NOMO-1 (cell line): Measurements from ENCODE around the gene PARN.

ENCODE experiments used
- DNase-seq, 2 experiments: peaks; one replicate each; lab custom pipeline; 2025; ENCODE audit not compliant: unreplicated experiment in 2 of 2; lab: John Stamatoyannopoulos, UW

Gene PARN

DNA sequence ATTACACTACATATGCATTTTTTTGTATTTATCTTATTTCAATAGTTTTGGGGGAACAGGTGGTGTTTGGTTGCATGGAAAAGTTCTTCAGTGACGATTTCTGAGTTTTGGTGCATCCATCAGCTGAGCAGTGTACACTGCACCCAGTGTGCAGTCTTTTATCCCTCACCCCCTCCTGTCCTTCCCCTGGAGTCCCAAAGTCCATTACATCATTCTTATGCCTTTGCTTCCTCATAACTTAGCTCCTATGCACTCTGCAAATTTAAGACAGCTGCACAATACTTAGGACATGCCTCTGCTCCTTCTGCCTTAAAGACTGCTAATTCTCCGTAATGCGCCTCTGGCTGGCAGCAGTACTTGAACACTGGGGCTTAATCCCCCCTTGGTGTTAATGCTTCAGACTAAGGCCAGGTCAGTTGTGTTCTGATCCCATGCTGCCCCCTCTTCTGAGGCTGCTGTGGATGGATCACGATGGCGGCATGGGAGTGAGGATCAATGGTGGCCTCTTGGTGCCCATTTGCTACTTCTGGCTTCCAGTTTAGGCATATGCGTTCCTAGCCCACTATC lies 146.2 kb downstream of the PARN start:
- DNase-seq = no peak

DNA sequence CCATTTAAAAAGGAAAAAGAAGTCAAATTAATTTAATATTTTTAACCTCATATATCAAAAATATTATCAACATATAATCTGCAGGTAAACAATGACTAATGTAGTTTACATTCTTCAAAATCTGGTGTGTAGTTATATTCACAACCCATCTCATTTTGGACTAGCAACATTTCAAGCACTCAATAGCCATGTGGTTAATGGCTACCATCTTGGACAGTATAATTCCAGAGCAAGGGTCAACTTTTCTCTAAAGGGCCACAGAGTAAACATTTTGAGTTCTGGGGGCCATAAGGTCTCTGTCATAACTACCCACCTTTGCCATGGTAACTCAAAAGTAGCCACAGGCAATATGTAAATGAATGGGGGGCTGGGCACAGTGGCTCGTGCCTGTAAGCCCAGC lies 153.9 kb downstream of the PARN start:
- DNase-seq = no peak

DNA sequence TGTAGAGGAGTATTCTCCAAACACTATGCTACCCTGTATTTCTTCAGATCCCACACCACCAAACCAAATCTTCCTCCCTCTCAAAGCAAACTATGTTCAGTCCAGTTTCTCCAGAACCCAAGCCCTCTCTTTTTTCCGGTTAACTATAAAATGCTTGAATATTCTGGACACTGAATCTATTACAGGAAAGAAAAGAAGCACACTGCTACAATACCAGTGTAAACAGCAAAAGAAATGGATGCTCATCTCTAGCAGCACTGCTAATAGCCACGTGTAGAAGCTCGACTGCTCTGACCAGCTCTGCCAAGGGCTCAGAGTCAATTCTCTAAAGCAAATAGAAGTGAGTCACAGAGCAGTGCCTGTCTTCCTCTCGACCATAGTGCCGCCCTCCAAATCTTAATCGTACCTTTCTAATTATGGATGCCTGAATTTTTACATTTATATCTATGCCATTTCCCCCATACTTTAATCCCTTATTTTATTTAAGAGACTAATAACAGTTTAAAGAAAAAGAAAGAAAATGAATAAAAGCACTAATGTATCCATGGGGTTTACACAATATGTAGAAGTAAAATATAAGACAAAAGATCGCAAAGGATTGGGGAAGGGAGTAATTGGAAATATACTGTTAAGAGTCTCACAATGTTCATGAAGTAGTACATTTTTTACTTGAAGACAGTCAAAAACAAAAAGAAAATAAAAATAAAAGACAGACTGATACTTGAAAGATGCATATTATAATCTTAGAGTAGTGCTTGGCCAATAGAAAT lies 154.5 kb downstream of the PARN start:
- DNase-seq = no peak

DNA sequence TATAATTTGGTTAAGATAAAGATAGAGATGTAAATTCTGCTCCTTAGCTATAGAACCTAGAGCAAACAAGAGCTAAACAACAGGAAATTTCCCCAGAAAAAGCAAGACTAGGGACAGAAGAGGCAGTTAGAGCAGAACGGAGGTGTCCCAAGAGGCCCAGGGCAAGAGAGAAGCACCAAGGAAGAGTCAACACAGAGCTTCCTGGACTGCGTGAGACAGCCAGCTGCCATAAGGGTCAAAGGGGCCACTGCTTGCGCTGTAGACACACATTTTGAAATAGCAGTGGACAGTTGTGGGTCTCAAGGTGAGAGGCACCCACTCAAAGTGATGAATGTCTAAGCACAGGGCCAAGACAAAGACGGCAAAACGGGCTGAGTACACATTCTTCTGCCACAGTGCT lies 156.6 kb downstream of the PARN start:
- DNase-seq = no peak

DNA sequence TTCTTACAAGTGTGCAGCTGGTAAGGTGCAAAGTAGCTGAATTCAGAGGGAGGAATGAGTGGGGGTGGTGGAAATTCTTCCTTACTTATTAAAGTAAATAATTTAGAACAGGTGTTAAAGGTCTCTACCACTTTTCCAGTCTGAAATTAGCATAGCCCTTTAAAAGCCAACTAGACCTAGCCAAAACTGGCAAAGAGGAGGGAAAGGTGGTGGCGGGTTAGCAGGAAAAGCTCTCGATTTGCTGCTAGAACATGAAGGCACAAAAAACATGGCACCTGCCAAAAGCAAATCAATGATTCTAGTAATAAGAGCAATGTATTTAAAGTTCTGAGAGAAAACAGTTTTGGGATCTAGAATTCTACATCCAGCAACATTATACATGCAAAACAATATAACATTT lies 157.7 kb downstream of the PARN start:
- no peak for DNase-seq

DNA sequence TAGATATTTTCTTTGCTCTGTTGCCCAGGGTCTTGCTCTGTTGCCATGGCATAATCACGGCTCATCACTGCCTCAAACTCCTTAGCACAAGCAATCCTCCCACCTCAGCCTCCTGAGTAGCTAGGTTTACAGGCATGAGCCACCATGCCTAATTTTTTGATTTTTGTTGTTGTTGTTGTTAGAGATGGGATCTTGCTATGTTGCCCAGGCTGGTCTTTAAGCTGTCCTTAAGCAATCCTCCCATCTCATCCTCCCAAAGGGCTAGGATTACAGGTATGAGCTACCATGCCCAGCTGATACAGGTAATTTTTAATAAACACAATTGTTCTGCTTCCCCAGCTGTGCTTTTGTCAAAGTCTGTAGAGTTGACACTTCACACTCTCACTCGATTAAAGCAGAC lies 159.3 kb downstream of the PARN start:
- DNase-seq = no peak

DNA sequence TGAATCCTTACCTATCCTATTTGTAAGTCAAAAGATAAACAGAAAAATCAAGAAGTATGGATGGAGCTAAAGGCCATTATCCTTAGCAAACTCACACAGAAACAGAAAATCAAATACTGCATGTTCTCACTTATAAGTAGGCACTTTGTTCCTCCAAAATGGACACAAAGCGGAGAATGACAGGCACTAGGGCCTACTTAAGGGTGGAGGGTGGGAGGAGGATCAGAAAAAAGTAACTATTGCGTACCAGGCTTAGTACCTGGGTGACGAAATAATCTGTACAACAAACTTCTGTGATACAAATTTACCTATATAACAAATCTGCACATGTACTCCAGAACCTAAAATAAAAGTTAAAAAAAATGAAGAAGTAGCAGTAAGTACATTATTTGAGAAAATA lies 164.3 kb downstream of the PARN start:
- DNase-seq = no peak

DNA sequence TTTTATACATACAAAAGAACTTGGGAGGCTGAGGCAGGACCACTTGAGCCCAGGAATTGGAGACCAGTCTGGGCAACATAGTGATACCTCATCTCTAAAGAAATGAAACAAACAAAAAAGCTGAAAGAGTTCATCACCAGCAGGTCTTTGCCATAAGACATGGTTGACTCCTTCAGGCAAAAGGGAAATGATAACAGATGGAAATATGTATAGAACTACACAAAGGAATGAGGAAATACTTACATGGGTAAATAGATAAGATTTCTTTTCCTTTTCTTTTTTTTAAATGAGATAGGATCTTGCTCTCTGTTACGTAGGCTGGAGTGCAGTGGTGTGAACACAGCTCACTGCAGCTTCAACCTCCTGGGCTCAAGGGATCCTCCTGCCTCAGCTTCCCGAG lies 165.3 kb downstream of the PARN start:
- DNase-seq = no peak

DNA sequence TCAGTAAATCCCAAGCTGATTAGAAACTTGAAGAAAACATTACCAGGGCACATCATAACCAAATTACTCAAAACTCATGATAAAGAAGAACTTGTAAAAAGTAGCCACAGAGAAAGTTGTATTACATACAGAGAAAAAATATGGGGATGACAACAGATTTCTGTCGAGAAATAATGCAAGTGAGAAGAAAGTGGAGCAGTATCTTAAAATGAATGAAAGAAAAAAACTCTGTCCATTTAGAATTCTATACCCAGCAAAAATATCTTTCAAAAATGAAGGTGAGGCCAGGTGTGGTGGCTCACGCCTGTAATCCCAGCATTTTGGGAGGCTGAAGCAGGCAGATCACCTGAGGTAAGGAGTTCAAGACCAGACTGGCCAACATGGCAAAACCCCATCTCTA lies 165.9 kb downstream of the PARN start:
- no peak for DNase-seq

DNA sequence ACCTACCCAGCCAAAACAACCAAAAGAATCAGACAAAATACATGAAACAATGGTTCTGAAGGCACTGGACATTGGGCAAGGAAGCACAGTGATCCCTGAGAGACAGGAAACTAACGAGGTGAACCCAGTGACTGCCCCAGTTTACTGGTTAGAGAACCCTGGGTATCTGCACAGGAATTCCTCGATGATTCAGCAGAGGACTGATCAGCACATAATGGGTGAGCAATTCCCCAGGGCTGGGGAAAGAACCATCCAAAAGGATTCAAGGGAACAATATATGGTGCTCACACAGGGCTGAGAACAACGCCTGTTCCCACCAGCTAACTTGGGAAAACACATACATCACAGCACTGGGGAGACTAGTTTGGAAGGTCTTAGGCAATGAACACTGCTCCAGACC lies 167.2 kb downstream of the PARN start:
- no peak for DNase-seq

DNA sequence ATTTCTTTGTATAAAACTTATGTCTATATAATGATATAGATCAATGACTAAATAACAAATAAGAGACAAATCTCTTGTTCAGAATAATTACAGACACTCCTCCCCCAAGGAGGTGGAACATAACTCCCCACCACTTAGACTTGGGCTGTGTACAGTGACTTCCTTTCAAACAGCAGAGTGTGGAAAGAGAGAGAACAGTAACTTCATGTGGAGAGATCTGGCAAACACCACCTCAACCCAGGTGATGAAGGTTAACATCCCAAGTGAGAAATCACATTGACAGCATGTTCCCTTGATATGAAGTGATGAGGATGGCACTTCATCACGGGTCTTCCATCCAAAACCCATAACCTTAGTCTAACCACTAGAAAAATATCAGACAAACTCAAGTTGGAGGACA lies 169.3 kb downstream of the PARN start:
- DNase-seq = no peak

DNA sequence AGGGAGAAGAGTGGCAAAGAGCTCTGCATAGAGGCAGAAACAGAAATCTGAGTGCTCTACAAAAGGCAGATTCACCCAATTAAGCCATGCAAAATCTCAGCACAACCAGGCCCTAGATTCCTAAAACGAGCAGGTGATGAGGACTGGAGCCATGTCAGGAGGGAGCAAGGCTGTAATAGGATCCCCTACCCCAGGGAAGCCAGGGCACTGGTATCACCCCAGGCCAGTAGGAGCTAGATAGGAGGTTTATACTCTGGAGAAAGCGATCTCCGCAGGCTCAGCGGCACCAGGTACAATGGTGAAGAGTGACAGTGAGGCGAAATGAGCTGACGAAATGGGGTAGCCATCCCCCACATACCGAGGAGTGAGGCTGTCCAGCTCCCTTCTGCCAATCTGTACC lies 171.5 kb downstream of the PARN start:
- no peak for DNase-seq

DNA sequence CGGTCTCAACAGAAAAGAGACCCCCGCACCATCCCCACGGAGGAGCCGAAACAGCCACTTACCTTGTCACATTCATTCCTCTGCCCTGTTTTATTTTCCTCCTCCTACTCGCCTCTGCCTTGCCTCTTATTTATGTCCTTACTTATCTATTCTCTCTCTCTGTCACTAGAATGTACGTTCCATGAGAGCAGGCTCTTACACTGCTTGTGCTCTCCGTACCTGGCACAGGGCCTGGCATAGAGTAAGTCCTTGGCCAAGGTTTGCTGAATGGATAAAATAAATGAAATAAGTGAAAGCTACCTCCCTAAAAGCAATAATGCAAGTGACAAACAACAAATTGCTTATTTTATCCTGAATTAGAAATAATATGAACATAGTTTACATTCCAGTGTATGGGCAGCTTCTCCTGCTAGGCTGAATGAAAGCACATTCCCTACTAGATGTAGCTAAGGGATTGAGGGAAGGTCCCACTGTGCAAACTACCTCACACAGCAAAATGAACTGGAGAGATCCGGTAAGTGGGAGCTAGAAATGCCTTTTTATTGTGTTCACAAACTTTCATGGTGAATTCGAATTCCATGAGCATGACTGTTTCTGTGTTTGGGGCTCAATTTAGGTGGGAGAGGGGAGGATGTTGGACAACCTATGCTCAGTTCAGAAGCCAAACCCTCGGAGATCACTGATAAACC lies 173.1 kb downstream of the PARN start:
- DNase-seq = no peak

DNA sequence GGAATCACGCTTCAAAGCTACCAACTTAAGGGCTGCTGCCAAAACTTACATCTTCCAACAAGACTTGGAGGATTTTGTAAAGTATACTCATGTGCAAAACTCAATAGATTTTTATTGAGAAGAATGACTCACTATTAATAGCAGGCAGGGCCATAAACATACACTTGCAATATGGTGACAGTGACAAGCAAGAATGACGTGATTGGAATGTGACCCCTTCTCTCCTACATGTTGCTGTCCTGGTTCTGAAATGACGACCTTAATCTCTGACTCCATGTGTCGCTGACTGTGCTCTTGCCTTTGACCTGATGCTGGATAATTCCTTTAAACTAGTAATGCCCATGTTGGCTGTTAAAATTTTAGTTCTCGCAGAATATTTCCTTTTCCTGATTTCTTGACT lies 174.5 kb downstream of the PARN start:
- DNase-seq = no peak

DNA sequence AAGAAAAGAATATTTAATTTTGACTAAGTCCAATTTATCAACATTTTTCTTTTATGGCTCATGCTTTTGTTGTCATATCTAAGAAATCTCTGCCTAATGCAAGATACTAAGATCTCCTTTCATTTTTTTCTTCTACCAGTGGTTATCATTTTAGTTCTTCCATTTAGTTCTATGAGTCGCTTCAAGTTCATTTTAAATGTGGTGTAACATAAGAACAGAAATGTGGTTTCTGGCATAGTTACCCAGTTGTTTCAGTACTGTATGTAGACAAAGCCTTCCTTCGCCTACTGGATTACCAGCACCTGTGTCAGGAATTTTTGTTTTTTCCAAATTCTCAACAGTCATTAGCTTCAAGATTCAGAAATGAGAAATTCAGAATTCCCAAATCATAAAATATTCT lies 175.7 kb downstream of the PARN start:
- no peak for DNase-seq

DNA sequence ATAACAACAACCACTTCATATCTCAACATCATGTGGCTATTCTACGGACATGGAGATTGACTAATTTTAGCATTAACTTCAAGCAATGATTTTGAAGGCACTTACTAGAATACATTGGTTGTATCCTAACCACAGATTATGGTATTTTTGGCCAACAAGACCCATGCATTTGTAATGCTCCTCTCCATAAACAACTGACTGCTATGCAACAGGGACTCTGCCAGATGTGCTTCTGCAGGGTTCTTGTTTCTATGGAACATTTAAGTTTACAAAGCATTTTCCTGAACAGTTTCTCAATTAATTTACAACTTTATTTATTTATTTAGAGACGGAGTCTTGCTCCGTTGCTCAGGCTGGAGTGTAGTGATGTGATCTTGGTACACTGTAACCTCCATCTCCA lies 178.0 kb downstream of the PARN start:
- DNase-seq = no peak

DNA sequence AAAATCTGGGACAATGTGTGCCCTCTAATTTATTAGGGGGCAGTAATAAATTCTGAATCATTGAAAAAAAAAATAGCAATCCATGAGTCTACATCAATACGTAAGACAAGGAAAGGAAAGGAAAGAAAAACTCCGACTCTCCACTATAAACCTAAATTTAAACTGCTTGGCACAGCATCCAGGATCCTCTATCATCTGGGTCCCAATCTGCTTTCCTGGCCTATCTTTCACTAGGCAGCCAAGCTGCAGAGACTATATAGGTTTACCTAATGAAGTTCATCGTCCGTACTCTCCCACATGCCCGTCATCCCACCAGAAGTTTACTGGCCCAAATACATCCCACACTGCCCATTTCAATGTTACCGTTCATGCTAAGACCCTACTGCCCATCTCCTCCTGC lies 179.2 kb downstream of the PARN start:
- no peak for DNase-seq

DNA sequence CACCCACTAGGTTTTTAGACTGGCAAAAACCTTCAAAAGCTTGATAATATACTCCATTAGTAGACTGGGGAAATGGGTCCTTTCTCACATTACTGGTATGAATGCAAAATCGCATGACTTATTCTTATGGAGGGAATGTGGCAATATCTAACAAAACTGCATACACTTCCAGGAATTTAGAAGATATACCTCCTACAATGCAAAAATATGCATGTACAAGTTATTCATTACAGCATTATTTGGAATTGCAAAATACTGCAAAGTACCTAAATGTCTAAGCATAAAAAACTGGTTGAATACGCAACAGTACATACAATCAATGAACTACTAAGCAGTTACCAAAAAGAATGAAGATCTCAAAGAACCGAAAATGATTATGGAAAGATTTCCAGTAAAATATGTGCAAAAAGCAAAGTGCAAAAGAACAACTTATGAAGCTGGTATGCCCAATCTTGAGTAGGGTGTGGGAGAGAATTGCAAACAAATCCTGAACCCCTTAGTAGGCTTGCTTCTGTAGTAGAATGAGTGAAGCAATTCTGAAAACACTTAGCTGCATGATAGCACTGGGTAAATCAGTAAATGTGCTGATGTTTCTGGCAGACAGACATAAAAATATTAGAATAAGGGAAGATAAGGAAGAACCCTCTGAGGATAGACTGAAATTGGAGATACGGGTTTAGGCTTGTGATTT lies 180.1 kb downstream of the PARN start:
- no peak for DNase-seq

DNA sequence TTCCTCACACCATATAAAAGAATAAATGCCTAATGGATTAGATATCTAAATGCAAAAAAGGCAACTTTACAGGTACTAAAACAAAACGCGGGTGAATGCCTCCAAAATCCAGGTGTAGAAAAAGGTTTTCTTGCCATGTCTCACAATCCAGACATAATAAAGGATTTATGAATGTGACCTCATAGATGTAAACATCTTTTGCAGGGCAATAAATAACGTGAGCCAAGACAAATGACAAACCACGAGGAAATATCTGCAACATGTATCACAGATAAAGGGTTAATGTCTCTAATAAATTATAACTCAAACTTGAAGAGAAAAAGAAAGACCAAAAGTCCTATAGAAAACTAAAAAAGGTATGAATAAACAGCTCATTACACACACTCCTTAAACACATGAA lies 180.7 kb downstream of the PARN start:
- DNase-seq = no peak

DNA sequence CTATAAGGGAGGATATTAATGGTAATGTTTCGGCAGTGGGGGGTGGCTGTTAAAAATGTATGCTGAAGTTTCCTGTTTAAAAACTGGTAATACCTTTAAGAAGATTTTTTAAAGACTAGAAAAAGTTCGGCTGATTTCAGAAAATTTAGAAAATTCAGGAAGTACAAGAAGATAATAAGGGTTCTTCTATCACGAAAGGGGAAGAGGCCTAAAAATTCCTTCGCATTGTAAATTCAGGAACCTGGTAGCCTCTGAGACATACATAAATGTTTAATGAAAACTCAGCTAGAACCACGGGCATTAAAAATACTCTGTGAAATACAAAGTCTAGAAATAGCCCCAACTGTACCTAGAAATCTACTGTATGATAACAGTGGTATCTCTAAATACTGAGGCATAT lies 181.2 kb downstream of the PARN start:
- peak; percentile 26 to 60 for DNase-seq

DNA sequence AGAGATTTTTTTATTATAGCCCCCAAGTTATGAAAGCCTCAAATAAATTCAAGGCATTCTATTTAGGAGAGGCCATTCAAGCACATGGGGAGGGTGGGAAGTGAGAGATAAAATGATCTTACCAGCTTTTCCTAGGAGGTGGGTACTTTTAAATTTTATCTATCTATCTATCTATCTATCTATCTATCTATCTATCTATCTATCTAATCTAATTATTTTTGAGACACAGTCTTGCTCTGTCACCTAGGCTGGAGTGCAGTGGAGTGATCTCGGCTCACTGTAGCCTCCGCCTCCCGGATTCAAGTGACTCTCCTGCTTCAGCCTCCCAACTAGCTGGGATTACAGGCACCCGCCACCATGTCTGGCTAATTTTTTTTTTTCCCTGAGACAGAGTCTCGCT lies 182.3 kb downstream of the PARN start:
- no peak for DNase-seq

DNA sequence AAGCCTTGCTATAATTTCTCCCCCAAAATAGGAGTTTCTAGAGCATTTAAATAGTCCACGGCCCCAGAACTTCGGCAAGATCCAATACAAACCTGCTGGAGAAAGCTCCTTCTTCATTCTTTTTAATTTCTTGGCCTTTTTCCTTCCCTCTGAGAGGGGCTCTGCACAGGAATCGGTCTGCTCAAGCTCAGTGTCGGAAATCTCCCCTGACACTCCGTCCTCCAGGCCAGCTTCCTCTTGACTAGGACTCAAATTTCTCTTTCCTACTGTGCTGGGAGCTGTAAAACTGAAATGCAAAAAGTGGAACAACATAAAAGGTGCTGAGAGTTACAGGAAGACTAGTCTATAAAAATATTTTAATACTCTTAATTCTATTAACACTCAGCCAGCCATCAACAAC lies 183.3 kb downstream of the PARN start:
- DNase-seq = no peak
